Fibroblast of upper back skin (primary cell): ENCODE data around the gene CYP3A4.
"Not testable (repeated sequence)": the region's sequence is repeated elsewhere in the genome, so short reads cannot be mapped to it uniquely, and the experiment has no call there.

Source experiments
- DNase-seq: peaks from one replicate; pipeline ENCODE4 v3.0.0-alpha.2; 2013

Gene CYP3A4

DNA sequence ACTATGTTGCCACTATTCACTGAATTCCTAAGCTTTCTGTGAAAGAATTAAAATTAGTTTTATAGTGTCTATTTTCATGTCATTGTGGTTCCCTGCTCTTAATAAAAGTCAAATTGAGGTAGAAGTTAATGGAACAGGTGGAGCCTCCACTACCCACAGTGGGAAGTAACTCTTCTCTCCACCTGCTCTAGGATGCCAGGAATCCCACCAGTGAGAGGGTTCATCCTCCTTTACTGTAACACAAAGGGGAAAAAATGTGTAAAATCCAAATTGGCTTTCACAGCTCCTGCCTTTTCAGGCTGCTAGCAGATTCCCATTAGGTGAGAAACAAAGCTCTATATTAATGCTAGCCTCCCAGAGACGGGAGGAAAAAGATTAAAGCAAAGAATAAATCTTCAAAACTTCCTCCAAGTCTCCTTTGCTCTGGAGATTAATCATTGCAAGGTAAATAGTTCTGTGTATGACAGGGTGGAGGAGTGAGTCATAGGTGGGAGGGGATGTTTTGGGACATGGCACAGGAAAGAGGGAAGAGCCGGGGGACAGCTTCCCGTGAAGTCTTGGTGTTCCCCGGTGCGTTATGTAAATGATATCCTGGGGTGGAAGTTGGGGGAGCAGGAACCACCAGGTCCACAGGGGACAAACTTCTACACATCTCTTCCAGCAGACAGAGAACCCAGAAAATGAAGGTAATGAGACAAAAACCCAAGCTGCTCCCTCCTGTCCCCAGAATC lies 32.5 kb downstream of the CYP3A4 start:
- DNase-seq = not testable (repeated sequence)

DNA sequence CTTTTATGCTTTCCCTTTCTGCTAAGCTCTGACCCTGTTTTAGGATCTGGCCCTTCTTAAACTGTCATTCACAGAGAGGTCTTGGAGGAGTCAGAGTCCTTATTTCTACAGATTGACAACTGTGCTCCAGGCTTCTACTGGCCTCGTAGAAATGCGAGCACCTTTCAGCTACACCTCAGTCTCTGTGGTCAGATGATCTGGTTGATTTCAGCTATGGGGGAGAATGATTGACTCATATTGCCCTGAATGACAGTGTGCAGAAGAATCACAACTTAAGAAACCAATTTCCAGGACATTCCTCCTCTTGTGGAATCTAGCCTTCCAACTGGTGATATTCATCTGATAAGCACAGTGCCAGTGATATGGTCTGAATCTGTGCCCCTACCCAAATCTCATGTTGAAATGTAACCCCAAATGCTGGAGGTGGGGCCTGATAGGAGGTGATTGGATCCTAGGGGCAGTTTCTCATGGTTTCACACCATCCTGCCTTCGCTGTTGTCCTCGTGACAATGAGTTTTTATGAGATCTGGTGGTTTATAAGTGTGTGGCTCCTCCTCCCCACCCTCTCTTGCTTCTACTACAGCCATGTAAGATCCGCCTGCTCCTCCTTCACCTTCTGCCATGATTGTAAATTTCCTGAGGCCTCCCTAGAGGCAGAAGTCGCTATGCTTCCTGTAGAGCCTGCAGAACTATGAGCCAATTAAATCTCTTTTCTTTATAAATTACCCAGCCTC lies 35.0 kb downstream of the CYP3A4 start:
- DNase-seq = no peak

DNA sequence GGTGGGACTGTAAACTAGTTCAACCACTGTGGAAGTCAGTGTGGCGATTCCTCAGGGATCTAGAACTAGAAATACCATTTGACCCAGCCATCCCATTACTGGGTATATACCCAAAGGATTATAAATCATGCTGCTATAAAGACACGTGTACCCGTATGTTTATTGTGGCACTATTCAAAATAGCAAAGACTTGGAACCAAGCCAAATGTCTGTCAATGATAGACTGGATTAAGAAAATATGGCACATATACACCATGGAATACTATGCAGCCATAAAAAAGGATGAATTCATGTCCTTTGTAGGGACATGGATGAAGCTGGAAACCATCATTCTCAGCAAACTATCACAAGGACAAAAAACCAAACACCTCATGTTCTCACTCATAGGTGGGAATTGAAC lies 37.1 kb downstream of the CYP3A4 start:
- not testable (repeated sequence) for DNase-seq

DNA sequence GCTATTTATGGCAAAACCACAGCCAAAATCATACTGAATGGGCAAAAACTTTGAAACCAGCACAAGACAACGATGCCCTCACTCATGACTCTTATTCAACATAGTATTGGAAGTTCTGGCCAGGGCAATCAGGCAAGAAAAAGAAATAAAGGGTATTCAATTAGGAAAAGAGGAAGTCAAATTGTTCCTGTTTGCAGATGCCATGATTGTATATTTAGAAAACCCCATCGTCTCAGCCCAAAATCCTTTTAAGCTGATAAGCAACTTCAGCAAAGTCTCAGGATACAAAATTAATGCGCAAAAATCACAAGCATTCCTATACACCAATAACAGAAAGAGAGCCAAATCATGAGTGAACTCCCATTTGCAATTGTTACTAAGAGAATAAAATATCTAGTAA lies 38.6 kb downstream of the CYP3A4 start:
- DNase-seq = not testable (repeated sequence)

DNA sequence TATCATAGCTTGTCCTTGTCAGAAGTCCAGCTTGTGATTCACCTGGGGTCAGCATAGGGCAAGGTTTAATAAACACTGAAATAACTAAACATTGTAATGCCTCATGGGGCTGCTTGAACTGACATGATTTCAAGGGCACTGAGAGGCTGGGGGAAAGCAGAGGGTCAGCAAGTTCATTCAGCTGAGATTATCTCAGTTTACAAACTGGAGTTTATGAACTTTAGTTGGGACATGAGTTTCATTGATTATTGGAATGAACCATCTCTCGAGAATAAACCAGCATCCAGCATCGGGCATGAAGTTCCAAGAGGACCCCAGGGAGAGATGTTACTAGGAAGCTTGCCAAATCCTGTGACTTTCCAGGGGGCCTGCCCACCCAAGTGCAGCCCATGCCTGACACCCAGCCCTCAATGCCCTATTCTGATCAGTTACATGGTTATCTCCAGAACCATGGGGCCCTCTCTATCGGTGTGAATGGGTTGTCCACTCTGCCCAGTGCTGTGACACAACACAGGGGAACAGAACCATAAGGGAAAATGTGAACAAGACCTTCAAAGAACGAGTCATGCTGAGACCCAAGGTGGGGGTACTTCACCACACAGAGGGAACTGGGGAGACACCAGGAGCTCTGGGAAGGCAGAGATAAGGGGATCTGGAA lies 41.1 kb downstream of the CYP3A4 start:
- no peak for DNase-seq

DNA sequence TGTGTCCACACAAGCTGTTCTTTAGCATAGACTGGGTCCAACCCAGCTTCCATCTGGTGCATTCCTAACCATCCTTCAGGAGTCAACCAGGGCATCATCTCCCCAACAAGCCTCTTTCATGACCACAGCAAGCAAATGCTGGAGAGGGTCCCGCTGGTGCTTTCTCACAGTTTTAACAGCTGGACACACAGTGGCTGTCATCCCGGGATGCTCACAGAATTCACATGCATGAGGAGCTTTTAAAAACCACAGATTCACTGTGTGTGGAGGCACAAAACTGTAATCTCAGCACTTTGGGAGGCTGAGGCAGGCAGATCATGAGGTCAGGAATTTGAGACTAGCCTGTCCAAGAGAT lies 42.6 kb downstream of the CYP3A4 start:
- DNase-seq = no peak

DNA sequence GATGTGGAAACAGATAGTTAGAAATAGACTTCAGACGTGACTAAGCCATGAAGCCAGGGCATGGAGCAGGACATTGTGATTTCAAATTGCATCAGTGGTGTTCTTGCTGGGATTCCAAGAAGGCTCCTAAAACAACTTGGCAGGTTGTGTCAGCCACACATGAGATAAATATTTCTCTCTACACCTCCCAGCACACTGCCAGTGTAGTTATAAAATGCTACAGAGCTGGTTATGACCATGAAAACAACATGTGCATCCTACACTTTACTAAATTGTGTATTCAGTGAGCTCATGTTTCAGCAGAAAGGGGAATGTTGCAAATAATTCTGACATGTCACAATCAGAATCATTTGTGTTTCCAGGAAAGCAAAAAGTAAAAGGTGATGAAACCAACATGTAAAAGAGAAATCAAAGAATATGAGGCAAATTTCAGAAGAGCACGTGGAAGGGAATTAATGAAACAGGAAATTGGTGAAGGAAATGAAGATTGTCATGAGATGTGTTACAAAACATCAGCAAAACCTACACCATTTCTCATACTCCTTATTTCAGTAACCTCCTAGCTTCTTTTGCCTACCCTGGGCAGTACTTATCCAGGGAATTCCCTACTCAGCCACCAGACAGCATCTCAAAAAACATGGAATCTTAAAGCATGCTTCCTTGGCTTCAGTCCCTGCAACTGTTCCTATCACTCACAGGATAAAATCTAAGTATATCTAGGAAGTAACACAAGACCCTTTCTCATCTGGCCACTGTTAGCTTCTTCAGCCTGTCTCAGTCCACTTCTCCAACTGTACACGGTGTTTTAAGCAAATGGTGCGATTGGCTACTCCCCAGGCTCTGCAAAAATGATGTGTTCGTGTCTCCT lies 43.2 kb downstream of the CYP3A4 start:
- DNase-seq = peak; percentile 48

DNA sequence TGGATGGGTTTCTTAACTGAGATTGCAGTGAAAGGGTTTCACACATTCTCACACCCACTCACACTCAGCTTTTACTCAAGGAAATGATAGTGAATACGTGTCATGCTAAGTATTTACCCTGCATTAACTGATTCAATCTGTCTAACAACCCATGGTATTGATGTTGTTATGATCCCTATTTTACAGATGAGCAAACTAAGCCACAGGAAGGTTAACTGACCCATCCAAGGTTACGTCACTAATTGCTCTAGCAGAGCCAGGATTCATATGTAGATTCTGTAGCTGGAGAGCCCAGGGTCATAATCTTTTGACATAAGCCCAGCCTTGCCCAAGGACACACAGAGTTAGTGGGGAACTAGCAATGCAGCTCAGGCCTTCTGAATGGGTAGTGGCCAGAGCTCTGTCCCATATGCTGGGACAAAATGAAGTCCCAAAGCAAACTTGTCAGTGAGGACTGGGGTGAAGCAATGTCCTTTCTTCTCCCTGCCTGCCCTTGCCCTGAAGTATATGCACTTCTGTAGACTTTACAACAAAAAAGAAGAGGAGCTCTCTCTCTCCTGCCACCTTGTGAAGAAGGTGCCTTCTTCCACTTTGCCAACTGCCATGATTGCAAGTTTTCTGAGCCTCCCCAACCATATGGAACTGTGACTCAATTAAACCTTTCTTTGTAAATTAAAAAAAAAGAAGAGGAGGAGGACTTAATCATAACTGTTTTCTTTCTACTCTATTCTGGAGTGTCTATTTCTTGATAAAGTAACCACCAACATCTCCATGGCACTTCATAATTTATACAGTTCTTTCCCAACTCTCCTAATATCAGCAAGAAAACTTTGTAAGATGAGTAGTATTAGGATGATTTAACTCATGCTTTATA lies 44.0 kb downstream of the CYP3A4 start:
- no peak for DNase-seq

DNA sequence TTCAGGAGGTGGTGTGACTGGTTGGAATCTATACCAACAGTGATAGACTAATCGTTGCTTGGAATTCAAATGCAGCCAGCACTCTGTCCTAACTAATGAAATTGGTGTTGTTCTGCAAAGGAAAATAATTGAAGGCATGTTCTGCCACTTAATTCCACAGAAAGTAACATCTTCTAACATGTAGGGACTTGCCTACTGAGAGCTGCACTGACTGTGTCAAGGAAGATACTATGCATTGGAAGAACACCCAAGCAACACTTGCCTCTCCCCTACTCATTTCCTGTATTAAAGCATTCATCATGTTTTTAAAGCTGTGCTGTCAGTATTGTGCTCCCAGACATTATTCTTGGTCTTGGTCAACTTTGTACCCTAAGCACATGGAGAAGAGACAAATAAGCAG lies 46.3 kb downstream of the CYP3A4 start:
- DNase-seq = peak; percentile 16

DNA sequence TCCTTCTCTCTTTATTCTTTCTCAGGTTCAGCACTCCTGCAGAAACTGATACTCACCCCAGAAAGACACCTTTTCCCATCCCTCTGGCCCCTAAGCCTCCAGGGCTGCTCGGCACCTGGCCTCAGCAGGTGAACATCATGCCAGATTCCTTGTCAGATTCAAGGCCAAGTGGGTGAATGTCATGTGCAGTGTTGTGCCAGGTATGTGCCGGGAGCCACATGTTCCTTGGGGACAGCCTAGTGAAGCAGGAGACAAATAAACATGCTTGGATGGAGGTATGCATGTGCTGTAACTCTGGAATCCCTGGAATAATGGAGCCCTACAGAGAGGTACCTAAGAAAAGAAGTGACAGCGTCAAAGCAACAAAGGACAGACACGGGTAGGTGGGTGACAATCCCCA lies 47.3 kb downstream of the CYP3A4 start:
- DNase-seq = not testable (repeated sequence)

DNA sequence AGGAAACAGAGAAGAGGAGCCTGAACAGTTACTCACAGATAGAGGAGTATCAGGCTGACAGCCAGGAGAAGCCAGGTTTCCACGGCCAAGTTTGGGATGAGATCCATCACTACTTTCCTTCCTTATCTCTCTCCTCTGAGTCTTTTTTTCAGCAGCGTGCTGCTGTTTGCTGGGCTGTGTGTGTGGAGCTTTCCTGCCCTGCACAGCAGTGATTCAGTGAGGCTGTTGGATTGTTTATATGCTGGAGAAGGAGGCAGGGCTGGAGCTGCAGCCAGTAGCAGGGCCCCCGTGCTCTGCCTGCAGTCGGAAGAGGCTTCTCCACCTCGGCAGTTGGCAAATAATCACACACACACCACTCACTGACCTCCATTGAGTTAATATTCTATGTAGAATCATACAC lies 49.0 kb downstream of the CYP3A4 start, which contains the start of gene CYP3A7:
TSS of gene CYP3A7 (minus strand) at position 210 of the 400 bp plus-strand sequence. CDS start at position 107, 103 bp downstream.
- no peak for DNase-seq

DNA sequence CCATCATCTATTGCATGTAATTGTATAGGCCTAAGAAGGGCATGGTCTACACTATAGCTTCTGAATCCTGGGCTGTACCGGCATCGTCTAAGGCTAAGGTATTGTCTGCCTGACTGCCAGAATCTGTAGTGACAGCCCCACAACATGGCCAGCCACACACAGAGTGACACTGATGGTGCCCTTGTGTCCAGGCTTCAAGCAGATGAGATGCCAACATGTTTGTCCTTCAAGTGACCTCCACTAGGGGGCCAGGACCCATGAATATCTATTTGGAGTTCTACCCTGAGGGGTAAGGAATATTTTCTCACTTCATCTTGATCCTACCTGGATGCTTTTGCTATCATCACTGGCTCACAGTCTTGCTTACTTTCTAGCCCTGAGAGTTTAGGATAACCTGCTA lies 50.5 kb downstream of the CYP3A4 start:
- DNase-seq = no peak

DNA sequence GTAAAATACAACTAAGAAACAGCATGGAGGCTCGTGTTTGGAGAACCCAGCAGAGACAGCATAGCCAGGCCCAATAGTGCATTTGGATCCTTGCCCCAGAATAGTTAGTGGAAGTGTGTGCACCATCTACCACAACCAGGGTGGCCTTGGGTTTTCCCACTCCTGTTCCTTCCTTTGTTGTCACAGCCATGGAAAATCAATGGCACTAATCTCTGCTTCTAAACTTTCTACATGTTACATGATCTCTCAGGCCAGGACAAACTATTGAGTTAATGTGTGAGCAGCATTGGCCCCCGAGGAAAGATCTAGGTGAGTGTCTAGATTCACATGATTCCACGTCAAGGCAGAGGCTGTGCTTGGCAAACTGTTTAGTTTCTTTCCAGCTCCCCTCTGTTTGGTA lies 51.0 kb downstream of the CYP3A4 start:
- DNase-seq = no peak

DNA sequence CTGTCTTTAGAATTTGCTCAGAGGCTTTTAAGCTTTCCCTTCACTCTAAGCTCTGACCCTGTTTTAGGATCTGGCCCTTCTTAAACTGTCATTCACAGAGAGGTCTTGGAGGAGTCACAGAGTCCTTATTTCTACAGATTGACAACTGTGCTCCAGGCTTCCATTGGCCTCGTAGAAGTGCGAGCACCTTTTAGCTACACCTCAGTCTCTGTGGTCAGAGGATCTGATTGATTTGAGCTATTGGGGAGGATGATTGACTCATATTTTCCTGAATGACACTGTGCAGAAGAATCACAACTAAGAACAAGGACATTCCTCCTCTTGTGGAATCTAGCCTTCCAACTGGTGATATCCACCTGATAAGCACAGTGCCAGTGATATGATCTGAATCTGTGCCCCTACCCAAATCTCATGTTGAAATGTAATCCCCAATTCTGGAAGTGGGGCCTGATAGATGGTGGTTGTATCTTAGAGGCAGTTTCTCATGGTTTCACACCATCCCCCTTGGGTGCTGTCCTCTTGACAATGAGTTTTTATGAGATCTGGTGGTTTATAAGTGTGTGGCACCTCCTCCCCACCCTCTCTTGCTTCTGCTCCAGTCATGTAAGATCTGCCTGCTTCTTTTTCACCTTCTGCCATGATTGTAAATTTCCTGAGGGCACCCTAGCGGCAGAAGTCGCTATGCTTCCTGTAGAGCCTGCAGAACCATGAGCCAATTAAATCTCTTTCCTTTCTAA lies 52.2 kb downstream of the CYP3A4 start:
- no peak for DNase-seq

DNA sequence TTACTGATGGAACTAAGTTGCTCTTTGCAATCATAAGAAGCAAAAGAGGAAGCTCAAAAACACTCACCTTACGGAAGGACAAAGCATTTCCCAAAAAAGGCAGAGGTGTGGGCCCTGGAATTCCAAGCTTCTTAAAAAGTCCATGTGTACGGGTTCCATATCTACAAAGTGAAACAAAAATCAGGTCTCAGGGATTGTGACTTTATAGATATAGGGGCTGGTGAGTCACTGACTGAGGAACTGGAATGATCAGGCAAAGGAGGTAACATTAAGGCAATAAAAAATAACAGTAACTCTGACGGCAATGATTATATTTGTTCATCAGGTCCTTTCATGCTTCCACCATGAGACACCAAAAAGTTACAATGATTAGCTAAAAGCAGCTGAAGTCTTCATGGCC lies 53.0 kb downstream of the CYP3A4 start:
- DNase-seq = no peak

DNA sequence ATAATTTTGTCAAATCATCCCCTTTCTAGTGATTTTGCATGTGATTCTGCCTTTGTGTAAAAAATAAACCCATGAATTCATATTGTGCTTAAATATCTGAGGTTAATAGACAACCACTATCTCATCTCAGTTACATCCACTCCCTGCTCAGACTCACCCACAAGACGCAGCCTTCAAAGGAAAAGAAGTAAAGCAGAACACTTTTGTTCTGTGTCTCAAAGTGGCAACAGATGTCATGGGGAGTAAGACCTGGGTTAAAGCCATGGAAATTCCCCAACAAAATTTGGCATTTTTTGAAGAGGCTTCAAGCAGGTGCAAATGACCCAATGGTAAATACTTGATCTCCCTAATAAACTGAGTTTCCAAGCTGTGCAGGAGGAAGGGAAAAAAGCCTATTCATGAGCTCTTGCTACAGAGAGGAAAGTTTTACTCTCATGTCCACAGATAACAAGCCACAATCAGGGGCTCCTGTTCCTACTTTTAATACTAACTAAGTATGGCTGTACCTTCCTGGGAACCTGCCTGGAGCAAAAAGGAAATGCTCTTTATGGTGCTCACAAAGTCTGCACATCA lies 53.7 kb downstream of the CYP3A4 start:
- no peak for DNase-seq

DNA sequence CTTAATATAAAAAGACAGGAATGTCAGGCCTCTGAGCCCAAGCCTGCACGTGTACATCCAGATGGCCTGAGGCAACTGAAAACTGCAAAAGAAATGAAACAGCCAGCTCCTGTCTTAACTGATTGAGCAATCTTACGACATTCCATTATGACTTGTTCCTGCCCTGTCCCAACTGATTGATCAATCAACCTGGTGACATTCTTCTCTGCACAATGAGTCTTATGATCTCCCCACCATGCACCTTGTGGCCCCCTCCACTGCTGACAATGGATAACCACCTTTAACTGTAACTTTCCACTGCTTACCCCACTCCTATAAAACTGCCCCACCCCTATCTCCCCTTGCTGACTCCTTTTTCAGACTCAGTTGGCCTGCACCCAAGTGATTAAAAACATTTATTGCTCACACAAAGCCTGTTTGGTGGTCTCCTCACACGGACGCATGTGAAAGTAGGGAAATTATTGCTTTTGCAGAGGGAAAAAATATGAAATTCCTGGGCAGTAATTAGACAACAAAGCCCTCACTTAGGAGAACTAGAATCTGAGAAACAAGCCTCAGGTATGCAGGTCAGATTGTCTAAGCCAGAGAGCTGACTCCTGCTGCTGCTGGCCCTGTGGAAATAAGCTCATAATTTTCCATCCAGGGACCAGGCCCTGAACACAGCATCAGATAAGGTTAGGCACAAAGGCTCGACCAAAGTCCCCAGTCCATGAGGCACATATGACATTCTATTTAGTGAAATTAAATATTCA lies 54.3 kb downstream of the CYP3A4 start:
- no peak for DNase-seq

DNA sequence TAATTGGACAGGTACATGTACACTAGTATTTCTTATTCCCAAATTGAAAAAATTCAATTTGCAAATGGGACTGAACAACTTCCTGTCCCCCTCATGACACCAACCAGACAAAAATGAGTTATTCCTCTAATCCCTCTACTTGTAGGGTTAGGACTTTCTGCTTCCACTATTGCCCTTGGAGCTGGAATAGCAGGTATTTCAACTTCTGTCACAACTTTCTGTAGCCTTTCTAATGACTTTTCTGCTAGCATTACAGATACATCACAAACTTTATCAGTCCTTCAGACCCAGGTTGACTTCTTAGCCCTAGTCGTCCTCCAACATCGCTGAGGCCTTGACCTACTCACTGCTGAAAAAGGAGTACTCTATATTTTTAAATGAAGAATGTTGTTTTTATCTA lies 55.4 kb downstream of the CYP3A4 start:
- DNase-seq = no peak

DNA sequence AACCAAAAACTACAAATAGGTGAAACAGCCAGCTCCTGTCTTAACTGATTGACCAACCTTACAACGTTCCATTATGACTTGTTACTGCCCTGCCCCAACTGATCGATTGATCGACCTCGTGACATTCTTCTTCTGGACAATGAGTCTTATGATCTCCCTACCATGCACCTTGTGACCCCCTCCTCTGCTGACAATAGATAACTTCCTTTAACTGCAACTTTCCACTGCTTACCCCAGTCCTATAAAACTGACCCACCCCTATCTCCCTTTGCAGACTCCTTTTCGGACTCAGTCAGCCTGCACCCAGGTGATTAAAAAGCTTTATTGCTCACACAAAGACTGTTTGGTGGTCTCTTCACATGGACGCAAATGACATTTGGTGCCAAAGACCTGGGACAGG lies 60.8 kb downstream of the CYP3A4 start:
- DNase-seq = not testable (repeated sequence)
